HL-60 (cell line): ENCODE measurements around the gene DOK6.

ENCODE experiments used
- POLR2AphosphoS5 ChIP-seq: IDR thresholded peaks from 2 replicates; pipeline ENCODE4 v1.6.1; 2012; ENCODE audit warnings: low read depth
- TF ChIP-seq, protein P1 (sequence below): IDR thresholded peaks from one replicate; pipeline ENCODE4 v1.5.1; 2011; ENCODE audit warnings: low read length, control low read depth, inconsistent platforms; ENCODE audit not compliant: insufficient read depth

DNA sequence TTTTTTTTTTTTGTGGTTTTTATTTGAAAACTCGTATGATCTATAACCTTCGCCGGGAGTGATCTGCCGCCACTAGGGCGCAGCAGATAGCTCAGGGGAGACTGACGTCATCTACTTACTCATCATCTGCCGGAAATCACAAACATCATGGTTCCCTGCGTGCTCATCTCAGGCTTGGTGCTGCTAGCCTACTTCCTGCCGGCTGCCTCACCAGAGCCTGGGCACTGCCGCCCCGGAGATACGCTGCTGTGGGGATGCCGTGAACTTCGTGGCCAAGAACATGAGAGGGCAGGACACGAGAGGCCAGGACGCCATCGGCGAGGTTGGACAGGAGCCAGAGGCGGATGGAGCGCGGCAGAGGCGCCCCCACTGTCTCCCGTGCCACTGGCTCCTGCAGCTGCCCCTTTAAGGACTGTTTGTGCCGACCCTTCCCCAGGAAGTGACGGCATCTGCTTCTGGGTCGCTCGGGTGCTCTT lies 68.8 kb downstream of the DOK6 start:
- TF ChIP-seq, protein P1, sequence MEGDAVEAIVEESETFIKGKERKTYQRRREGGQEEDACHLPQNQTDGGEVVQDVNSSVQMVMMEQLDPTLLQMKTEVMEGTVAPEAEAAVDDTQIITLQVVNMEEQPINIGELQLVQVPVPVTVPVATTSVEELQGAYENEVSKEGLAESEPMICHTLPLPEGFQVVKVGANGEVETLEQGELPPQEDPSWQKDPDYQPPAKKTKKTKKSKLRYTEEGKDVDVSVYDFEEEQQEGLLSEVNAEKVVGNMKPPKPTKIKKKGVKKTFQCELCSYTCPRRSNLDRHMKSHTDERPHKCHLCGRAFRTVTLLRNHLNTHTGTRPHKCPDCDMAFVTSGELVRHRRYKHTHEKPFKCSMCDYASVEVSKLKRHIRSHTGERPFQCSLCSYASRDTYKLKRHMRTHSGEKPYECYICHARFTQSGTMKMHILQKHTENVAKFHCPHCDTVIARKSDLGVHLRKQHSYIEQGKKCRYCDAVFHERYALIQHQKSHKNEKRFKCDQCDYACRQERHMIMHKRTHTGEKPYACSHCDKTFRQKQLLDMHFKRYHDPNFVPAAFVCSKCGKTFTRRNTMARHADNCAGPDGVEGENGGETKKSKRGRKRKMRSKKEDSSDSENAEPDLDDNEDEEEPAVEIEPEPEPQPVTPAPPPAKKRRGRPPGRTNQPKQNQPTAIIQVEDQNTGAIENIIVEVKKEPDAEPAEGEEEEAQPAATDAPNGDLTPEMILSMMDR = no peak
- TF ChIP-seq POLR2AphosphoS5 = no peak
